HG03064 (cell line): ENCODE data around the gene SCNM1.
"Not testable (repeated sequence)": the region's sequence is repeated elsewhere in the genome, so short reads cannot be mapped to it uniquely, and the experiment has no call there.

Source experiments
- ATAC-seq: cut with Tn5 transposase; IDR thresholded peaks from one replicate; pipeline ENCODE4 v1.9.1; 2021; ENCODE audit warnings: low read depth; ENCODE audit not compliant: unreplicated experiment

The SCNM1 gene

GRCh38 chr1:151146072-151146411, 19.9 kb upstream of the SCNM1 start:
- ATAC-seq: peak; percentile 18

- ATAC-seq: peak; percentile 94
These were observed 19.4 kb upstream of the SCNM1 start, which contains the start of gene SEMA6C for GRCh38 chr1:151146412-151147131. Gene SEMA6C, minus strand, starts transcription at chr1:151146631. Its CDS starts 4,010 bp downstream, at chr1:151142621.

- no peak for ATAC-seq
These were observed 18.8 kb upstream of the SCNM1 start for GRCh38 chr1:151147132-151147503.

GRCh38 chr1:151147665-151148064, 18.3 kb upstream of the SCNM1 start:
- no peak for ATAC-seq

- ATAC-seq: no peak
These were observed 9.5 kb upstream of the SCNM1 start, which contains the start of gene TNFAIP8L2 for GRCh38 chr1:151156515-151156819. Gene TNFAIP8L2, plus strand, starts transcription at chr1:151156649. Its CDS starts 2,049 bp downstream, at chr1:151158698.

- no peak for ATAC-seq
These were observed 8.8 kb upstream of the SCNM1 start for GRCh38 chr1:151157067-151157531.

GRCh38 chr1:151158326-151158725, 7.6 kb upstream of the SCNM1 start:
- ATAC-seq: no peak

GRCh38 chr1:151158751-151159251, 7.1 kb upstream of the SCNM1 start:
- no peak for ATAC-seq

GRCh38 chr1:151159373-151159772, 6.6 kb upstream of the SCNM1 start:
- ATAC-seq: no peak

- no peak for ATAC-seq
These were observed 1.1 kb upstream of the SCNM1 start for GRCh38 chr1:151164732-151165280.

- no peak for ATAC-seq
These were observed 635 bp upstream of the SCNM1 start for GRCh38 chr1:151165281-151165737.

- ATAC-seq: no peak
These were observed 587 bp downstream of the SCNM1 start for GRCh38 chr1:151166505-151166956.

GRCh38 chr1:151167116-151167515, 1.2 kb downstream of the SCNM1 start:
- no peak for ATAC-seq

GRCh38 chr1:151171190-151171589, 5.2 kb downstream of the SCNM1 start:
- ATAC-seq: no peak

- no peak for ATAC-seq
These were observed 9.2 kb downstream of the SCNM1 start for GRCh38 chr1:151175041-151175741.

- ATAC-seq: no peak
These were observed 9.9 kb downstream of the SCNM1 start, which contains the start of gene TMOD4 for GRCh38 chr1:151175863-151176262. Gene TMOD4, minus strand, starts transcription at chr1:151175981. Its CDS starts 1,106 bp downstream, at chr1:151174875.

- ATAC-seq: no peak
These were observed 10.6 kb downstream of the SCNM1 start for GRCh38 chr1:151176514-151177045.

GRCh38 chr1:151184211-151184610, 18.3 kb downstream of the SCNM1 start:
- no peak for ATAC-seq

GRCh38 chr1:151187205-151187604, 21.3 kb downstream of the SCNM1 start:
- ATAC-seq: no peak

- not testable (repeated sequence) for ATAC-seq
These were observed 22.7 kb downstream of the SCNM1 start for GRCh38 chr1:151188667-151189066.
